ENCODE results near the gene GTPBP3. TPM values are rescaled to one million over a fixed set of nuclear protein-coding genes. Genes with fewer than 3 reads are reported as not detected.

Gene GTPBP3
- polyA plus RNA-seq, 1 donor (not counting 4 experiments of a cell fraction or from before 2014, with no cell fraction given) = 7.2 TPM

- TF ChIP-seq, protein P1, sequence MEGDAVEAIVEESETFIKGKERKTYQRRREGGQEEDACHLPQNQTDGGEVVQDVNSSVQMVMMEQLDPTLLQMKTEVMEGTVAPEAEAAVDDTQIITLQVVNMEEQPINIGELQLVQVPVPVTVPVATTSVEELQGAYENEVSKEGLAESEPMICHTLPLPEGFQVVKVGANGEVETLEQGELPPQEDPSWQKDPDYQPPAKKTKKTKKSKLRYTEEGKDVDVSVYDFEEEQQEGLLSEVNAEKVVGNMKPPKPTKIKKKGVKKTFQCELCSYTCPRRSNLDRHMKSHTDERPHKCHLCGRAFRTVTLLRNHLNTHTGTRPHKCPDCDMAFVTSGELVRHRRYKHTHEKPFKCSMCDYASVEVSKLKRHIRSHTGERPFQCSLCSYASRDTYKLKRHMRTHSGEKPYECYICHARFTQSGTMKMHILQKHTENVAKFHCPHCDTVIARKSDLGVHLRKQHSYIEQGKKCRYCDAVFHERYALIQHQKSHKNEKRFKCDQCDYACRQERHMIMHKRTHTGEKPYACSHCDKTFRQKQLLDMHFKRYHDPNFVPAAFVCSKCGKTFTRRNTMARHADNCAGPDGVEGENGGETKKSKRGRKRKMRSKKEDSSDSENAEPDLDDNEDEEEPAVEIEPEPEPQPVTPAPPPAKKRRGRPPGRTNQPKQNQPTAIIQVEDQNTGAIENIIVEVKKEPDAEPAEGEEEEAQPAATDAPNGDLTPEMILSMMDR (optimal IDR thresholded peaks at IDR 0.05 in 1 of 3, IDR thresholded peaks at IDR 0.05 in 1 of 3, conservative IDR thresholded peaks at IDR 0.05 in 1 of 3; ENCODE audit: extremely low read depth in 1 of 3, insufficient read depth in 2 of 3, low read length in 3 of 3) = no peak
- no peak for TF ChIP-seq EZH2 (IDR thresholded peaks at IDR 0.05; ENCODE audit: low read length)
- dilution Hi-C loops (cut with MboI; ENCODE audit: extremely low pct_ligation_motif_present, low sequenced_read_pairs) = no loop called here
- DNase-seq (ENCODE audit: low read depth, low spot score) (no peak), FAIRE-seq (no peak)
- Histone ChIP-seq H3K9me3 (ENCODE audit: control insufficient read depth, low read depth, low read length) (no peaks in the 10 kb centered on the region), H3K9ac (ENCODE audit: control insufficient read depth, extremely low read depth, insufficient read depth, low read length) (no peak overlapping the region), H3K4me3 (ENCODE audit: control insufficient read depth in 2 of 3, extremely low read depth in 1 of 3, insufficient read depth in 2 of 3, low read depth in 1 of 3, low read length in 3 of 3) (no peak overlapping the region), H3K9me1 (ENCODE audit: control insufficient read depth, extremely low read depth, insufficient read depth, low read length) (no peaks in the 10 kb centered on the region), H2AFZ (ENCODE audit: control insufficient read depth, low read length) (no peak overlapping the region), H3K27ac (ENCODE audit: control insufficient read depth, insufficient read depth, low read length) (no peak overlapping the region), H3K4me2 (ENCODE audit: control insufficient read depth, extremely low read depth, insufficient read depth, low read depth, low read length) (no peak overlapping the region), H3K36me3 (ENCODE audit: control insufficient read depth in 2 of 2, extremely low read depth in 1 of 2, insufficient read depth in 2 of 2, low read length in 2 of 2) (no peaks in the 10 kb centered on the region), H4K20me1 (ENCODE audit: control insufficient read depth, extremely low read depth, insufficient read depth, low read length) (no peaks in the 10 kb centered on the region), H3K27me3 (ENCODE audit: control insufficient read depth, extremely low read depth, insufficient read depth, low read length) (peaks cover 25% of the 10 kb centered on the region), H3K79me2 (ENCODE audit: control insufficient read depth, insufficient read depth, low read length) (no peaks in the 10 kb centered on the region), H3K4me1 (ENCODE audit: control insufficient read depth, extremely low read depth, insufficient read depth, low read length) (peaks cover 28% of the 10 kb centered on the region)
Measured at GRCh38 chr19:17331045-17331558, 6.3 kb upstream of the GTPBP3 start.

DNA sequence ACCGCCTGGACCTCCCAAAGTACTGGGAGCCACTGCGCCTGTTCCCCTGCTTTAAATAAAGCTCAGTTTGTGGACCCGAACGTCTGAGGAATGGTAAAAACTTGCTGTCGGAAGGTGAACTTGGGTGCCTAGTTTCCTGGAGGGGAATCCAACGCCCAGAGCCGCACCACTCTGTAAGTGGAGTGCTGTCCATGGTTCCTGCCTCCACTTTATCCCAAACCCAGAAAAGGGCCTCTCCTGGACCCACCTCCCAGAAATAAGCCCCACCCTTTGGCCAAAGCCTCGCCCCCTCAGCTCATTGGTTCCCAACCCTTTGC is 5.0 kb upstream of the GTPBP3 start:
- Histone ChIP-seq H3K27me3 (ENCODE audit: control insufficient read depth, extremely low read depth, insufficient read depth, low read length) (peaks cover 25% of the 10 kb centered on the region), H3K9me3 (ENCODE audit: control insufficient read depth, low read depth, low read length) (no peaks in the 10 kb centered on the region), H3K4me1 (ENCODE audit: control insufficient read depth, extremely low read depth, insufficient read depth, low read length) (peaks cover 23% of the 10 kb centered on the region), H3K27ac (ENCODE audit: control insufficient read depth, insufficient read depth, low read length) (no peak overlapping the region), H4K20me1 (ENCODE audit: control insufficient read depth, extremely low read depth, insufficient read depth, low read length) (no peaks in the 10 kb centered on the region), H3K9me1 (ENCODE audit: control insufficient read depth, extremely low read depth, insufficient read depth, low read length) (no peaks in the 10 kb centered on the region), H2AFZ (ENCODE audit: control insufficient read depth, low read length) (no peak overlapping the region), H3K9ac (ENCODE audit: control insufficient read depth, extremely low read depth, insufficient read depth, low read length) (no peak overlapping the region), H3K36me3 (ENCODE audit: control insufficient read depth in 2 of 2, extremely low read depth in 1 of 2, insufficient read depth in 2 of 2, low read length in 2 of 2) (no peaks in the 10 kb centered on the region), H3K79me2 (ENCODE audit: control insufficient read depth, insufficient read depth, low read length) (no peaks in the 10 kb centered on the region), H3K4me2 (ENCODE audit: control insufficient read depth, extremely low read depth, insufficient read depth, low read depth, low read length) (no peak overlapping the region), H3K4me3 (ENCODE audit: control insufficient read depth in 2 of 3, extremely low read depth in 1 of 3, insufficient read depth in 2 of 3, low read depth in 1 of 3, low read length in 3 of 3) (no peak overlapping the region)
- dilution Hi-C loops (cut with MboI; ENCODE audit: extremely low pct_ligation_motif_present, low sequenced_read_pairs) = no loop called here
- TF ChIP-seq, protein P1 (optimal IDR thresholded peaks at IDR 0.05 in 1 of 3, IDR thresholded peaks at IDR 0.05 in 1 of 3, conservative IDR thresholded peaks at IDR 0.05 in 1 of 3; ENCODE audit: extremely low read depth in 1 of 3, insufficient read depth in 2 of 3, low read length in 3 of 3) = no peak
- no peak for TF ChIP-seq EZH2 (IDR thresholded peaks at IDR 0.05; ENCODE audit: low read length)
- FAIRE-seq (no peak), DNase-seq (ENCODE audit: low read depth, low spot score) (no peak)
